Measurements from ENCODE around the gene DLG1.

DLG1 gene

DNA sequence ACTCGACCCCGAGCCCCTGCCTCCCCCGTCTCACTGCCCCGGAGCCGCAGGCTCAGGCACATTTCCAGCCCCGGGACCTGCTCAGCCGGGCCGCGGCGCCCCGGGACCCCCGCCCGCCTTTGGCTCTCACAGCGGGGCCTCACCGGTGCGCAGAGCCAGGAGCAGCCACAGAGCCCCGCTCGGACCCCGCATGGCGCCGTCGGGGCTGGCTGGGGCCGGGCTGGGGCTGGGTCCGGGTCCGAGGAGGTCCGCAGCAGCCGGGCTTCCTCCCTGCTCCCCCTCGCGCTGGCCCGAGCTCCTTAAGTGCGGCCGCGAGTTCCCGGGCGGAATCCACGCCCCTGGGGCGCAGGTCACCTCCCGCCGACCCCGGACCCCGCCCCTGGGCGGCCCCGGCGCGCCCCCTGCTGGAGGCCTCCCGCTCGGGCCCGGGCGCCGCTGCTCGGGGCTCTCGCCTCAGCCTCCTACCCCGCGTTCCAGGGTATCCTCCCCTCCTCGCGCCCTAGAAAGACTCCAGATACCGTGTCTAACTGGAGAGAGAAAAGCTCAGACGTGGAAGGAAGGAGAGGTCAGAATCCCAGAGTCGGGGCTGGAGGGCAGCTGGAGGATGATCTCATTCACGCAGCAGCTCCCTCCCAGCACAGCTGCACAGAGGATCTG is 268.8 kb downstream of the DLG1 start, which contains the start of gene MELTF:
TSS of gene MELTF (minus strand) at position 307 of the 657 bp plus-strand sequence. CDS start at position 192, 115 bp downstream.
- peak; percentile 37 for DNase-seq (ENCODE audit: low read depth)

DNA sequence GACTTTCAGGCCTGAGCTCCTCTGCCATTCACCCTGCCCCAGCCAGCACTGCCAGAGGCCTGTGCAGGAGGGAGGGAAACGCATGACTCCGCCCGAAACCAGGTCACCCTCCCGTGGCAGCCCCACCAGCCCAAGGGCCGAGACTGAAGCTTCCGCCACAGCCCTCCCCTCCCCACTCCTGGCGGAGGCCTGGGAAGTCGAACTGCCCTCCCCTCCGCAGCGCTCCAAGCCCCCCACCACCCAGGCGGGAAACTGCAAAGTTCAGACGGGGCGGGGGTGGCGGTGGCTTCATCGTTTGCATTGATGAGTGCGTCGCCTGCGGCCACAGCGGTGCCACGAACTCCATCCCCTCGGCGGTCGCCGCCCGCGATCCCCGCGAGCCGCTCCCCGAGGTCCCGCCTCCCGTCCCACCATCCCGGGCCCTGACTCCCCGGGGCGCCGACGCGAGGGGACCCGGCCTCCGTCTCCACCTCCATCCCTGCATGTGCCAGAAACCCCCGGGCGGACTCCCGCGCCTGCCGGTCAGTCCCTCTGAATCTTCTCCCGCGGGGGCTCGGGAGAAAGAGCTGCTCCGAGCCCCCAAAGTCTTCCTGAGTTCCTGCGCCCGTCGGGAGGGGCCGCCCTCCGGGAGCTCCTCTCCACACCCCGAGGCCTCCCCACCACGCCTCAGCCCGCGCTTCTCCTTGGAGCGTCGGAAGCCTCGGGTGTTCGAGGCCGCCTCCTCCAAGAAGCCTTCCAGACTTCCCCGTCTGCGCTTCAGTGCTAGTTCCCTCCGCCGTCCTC is 269.5 kb downstream of the DLG1 start:
- DNase-seq (ENCODE audit: low read depth): no peak

DNA sequence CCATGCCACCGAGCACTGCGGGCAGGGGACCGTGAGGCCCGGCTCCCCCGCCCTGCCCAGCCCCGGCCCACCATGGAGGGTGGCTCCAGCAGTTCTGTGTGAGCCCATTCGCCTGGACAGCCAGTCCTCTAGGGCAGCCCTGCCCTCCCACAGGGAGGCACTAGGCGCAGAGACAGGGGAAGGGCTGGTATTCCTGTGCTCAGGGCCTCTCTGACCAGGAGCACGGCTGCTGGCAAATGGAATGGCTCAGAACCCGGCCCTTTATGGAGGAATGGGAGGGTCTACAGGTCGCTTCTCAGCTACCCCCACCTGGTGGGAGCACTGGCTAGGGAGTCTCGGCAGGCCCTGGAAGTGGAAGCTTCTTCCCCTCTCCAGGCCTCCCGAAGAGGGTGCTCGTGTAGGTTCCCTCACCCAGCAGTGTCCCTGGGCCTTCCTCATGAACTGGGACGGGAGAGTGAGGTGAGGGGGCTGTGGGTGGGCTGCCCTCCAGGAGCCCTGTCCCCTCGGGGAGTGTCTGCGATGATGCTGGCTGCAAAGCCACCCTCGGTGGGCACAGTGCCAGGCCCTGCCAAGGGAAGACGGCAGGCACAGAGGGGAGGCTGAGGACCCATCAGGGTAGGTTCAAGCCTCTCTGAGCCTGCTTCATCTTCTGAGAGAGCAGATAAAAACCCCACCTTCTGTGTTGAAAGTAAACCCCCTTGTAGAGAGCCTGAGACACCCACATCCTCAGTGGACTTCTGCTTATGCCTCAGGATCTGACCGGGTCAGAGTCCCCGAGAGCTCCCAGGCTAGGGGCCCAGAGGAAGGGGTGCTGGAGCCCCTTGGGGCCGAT is 270.3 kb downstream of the DLG1 start:
- DNase-seq (ENCODE audit: low read depth): no peak

DNA sequence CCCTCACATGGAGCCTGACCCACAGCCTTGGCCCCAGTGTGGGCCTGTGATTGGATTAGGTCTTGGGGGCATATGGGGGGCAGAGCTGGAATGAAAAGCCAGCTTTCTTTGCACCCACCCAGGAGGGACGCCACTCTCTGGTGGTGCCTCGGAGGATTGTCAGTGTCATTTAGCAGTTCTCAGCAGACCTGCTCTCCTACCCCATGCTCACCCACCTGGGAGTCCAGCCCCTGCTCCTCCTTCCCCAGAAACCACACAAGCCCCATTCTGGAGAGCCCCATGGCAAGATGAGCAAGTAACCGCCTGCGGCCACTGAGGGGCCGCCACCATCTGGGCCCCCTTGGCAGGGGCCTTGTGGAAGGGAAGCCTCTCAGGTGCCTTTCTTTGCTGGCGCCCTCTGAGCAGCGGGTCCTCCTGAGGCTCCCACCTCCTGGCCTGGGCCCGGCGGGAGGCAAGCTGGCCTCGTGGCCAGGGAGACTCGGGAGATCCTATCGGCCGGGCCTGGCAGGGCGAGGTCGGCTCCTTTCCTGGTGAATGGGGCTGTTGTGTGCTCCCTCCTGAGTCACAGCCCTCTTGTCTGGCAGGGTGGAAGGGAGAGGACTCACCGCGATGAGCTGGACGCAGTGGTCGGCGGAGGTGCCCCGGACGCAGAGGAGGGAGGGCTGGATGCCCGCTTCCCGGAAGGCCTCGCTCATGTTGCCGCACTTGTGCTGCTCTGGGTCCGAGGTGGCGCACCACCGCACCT is 271.1 kb downstream of the DLG1 start:
- no peak for DNase-seq (ENCODE audit: low read depth)

DNA sequence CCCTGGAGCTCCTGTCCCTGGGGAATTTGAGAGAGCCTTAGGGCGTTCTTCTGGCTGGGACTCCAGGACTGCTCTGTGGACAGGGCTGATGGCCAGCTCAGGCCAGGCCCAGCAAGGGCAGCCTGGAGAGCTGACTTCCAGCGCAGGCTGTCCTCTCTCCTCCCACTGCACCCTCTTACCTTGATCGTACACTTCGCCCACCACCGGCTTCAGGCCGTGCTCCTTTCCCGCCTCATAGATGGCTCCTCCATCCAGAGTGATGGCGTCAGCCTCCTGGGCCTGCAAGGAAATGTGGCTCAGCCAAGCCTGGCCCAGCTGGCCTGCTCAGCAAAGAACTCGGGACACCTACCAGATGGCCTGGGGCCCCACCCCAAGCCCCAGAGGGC is 271.9 kb downstream of the DLG1 start:
- no peak for DNase-seq (ENCODE audit: low read depth)

DNA sequence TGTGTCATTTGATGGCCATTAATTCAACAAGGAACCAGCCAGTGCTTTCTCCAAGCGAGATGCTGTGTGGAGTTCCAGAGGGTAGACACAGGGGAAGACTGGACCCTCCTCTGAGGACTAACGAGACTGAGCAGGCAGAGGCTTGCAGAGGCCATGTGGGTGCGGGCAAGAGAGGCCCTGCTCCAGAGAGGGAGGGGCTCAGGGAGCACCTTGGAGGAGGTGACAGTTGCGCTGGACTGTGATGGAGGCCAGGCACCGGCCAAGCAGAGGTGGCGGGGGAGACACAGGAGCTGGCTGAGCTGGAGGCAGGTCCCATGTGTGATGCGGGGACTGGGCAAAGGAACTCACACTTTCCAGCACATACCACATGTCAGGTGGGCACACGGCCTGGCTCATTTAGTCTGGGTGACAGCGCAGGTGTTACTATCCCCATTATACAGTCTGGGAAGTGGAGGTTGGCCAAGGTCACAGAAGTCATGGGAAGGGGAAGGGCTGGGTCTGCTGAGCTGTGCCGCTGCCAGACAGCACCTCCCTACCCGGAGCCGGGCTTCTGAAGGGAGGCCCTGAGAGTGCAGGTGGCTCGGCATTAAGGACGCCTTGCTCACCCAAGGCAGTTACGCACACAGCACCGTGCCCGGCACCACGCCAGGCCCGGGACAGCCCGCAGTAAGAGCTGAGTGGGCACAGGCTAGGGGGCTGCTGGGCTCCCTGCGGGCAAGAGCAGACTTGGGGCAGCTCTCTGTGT is 272.5 kb downstream of the DLG1 start:
- DNase-seq (ENCODE audit: low read depth): no peak

DNA sequence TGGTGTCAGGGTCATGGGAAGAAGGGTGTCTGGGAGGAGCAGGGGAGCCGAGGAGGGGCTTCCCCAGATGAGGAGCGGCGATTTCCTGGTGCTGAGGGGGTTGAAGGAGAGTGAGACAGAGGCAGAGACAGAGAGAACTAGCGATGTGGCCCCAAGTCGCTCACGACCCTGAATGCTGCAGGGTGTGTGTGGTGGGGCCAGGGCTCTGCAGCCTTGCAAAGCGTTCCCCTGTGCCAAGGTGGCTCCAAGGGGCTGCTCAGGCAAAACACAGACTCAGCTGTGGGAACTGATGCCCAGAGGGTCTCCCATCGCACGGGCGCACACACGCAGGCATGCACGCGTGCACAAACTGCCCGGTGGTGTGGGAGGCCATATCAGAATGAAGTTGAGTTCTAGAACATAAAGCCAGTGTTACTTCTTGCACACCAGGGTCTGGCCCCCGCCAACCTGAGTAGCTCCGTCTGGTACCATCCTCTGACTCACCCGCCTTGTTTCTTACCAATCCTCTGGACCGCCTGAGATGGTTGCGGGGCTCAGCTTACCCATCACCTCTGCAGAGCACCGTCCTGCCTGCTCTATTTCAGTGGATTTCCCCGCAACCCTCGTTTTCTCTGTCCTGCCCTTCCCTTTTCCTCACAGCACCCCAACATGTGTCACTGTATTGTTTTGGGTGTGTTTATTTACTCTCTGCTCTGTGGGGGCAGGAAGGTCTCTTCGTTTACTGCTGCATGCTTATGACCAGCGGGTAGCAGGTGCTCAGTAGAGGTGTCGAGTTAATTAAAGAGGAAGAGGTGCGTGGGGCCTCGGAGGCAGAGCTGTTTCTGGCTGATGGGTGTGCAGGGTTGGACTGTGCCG is 273.3 kb downstream of the DLG1 start:
- DNase-seq (ENCODE audit: low read depth): no peak

DNA sequence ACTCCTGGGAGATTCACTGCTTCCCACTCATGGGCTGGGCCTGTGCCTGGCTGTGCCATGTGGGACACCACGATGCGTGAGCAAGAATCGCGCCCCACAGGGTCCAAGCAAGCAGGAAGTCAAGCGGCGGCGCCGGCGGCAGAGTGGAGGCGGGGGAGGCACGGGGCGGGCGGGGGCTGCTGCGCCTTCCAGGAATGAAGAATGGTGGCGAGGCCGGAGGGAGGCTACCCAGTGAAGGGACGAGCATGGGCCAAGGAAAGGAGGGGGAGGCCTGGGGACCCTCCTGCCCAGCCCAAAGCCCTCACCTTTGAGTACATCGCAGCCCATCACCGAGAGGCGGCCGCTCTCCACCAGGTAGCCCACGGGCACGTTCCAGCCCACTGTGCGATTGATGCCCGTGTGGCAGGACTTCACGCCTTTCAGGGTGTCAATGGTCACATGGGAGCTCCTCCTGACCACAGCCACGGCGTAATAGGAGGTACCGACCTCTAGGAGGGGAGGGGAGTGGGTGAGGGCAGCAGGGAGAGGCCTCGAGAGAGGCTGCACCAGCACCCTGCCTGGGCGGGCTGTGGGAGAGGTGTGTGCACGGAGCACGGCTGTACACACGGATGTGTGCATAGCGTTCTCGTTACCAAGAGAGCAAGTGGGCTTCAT is 274.3 kb downstream of the DLG1 start:
- DNase-seq (ENCODE audit: low read depth): no peak

DNA sequence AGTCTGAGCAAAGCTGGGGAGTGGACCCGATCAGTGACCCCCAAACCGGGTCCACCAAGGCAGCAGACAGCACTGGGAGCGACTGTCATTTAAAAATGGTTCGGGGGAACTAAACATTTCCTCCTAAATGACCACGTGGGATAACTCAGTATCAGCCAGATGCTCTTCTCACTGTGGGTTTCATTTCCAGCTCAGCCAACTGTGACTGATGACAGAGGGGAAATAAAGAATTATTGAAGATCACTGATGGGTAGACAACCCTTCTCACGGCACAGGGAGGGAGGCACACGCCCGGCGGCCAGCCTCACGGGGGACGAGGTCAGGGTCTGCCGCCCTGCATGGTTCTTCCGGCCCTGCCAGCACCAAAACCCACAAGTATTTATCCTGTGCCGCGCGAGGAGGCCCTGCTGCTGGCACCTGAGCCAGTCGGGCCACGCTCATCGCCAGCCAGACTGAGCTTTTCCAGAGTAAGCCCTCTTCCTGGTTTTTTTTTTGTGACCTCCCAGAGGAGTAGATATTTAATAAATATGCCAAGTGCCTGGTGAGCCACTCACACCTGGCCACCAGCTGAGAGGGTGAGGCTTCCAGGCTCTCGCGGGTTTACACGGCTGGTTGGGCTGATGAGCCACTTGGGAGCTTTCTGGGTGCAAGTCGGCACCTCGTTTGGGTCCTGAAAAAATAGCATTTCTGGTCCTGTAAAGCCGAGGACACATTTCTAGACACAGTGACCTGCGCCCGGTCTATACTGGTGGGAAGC is 275.0 kb downstream of the DLG1 start:
- no peak for DNase-seq (ENCODE audit: low read depth)

DNA sequence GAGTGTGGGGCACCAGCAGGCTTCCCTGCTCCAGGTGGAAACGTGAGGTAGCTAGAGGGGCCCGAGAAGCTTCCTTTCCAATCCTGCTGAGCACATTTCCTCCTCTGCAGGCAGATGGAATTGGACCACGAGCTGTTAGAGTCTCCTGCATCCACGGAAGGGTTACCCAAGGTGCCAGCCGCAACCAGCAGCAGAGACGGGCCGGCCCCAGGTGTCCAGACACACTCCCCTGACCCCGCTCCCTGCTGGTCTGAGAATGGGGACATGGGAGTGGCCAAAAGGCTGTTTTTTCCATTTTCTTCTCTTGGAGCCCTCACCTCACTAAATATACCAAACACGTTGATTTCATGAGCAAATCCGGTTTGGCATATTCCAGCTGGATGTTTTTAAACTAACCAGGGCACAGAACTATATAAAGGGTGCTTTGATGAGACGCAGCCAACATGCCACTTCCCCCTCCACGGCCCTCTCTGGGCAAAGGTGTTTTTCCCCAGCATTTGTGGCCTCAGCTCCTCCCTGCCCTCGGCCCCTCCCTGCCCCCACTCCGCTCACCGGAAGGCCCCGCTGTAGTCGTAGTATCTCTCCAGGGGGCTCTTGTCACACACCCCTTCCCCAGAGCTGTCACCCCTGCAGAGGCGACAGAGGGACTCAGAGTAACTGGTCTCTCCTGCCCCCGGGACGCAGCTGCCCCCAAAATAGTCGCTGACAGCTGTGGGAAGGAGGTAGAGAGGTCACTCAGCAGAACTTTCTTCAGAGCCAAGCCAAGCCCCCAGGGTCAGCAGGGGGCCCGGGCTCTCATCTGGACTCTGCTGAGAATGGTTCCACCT is 275.8 kb downstream of the DLG1 start:
- DNase-seq (ENCODE audit: low read depth): no peak

DNA sequence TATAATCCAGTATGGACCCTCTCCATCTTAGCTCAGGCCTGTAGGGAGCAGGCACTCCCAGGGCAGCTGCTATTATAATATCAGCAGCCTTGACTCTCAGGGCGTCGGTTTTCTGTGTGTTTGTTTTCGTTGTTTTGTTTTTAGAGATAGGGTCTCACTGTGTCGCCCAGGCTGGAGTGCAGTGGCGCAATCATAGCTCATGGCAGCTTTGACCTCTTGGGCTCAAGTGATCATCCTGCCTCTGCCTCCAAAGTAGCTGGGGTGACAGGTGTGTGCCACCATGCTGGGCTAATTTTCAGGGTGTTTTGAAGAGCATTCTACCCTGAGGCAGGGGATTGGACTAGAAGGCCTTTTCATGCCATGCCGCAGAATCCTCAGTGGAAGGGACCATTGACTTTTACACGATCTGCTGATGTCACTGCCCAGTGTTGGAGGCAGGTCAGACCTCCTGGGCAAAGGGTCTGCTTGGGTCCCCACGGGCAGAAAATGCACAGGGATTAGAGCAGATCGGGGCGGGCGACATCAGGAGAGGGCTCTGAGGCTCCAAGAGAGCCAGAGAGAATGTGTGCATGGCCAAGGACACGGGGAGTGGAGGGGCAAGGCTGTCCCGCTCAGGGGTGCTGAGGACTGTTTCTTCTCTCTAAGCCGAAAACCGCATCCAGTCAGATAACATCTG is 276.5 kb downstream of the DLG1 start:
- no peak for DNase-seq (ENCODE audit: low read depth)

DNA sequence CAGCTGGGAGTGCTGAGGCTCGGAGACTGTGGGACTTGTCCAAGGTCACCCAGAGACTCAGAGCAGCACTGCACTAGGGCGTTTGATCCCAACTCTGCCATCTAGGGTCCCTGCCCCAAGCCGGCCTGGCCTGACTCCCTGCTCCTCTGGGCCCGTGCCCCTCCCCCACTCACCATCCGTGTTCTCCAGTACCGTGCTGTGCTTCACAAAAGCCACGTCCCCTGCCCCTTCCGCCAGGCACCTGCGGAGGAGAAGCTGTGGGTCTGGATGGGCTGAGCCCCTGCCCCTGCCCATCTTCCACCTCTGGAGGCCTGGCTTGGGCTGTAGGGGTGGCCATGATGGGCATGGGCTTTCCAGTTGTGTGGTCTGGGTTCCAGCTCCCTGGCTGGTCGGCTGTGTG is 277.2 kb downstream of the DLG1 start:
- DNase-seq (ENCODE audit: low read depth): no peak

DNA sequence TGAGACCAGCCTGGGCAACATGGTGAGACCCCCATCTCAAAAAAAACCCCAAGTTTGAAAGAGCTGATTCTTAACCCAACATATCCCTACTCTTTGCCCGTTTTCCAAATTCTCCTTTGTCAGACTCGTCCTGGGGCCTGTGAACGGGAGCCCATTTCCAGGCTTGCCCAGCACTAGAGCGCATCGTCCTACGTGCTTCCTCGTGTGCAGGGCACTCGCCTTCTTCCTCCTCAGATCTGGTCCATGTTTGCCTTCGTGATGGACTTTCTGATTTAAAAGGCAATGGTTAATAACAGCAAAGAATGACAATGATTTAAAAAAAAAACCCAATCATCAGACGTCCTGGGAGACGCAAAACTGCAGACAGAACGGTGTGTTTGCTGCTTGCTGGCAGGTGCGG is 278.9 kb downstream of the DLG1 start:
- no peak for DNase-seq (ENCODE audit: low read depth)

DNA sequence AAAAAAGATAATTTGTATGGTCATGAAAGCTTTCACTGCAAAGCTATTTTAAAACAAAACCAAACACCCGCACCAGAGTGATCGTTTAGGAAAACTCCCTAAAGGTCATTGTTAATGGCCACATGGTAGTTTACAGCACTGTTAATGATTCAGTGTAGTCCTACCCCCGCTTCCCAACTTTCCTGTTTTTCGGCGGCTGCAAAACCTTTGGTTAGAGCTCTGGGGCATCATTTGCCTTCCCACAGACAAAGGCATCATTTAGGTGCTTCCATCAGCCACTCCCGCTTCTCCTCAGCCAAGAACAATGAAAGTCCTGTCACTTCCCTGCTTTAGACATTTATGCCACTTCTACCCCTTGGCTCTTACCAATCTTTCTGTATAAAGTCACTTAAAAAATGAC is 279.4 kb downstream of the DLG1 start:
- no peak for DNase-seq (ENCODE audit: low read depth)

DNA sequence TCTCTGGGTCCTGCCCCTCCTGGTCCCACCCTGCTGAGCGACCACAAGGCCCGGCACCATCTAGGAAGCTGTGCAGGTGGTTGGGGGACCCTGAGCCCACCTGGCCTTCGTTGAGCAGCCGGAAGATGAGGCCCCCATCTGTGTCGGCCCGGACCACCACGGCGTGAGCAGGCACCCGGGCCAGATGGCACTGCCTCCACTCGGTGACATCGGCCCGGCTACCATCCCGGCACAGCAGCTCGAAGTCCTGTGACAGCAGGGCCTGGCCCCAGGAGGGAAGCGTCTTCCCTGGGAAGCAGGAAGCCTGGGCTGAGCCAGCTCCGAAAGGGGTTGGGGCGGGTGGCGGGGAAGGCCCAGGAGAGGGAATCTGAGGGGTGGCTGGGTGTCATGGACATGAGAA is 281.4 kb downstream of the DLG1 start:
- DNase-seq (ENCODE audit: low read depth): no peak

DNA sequence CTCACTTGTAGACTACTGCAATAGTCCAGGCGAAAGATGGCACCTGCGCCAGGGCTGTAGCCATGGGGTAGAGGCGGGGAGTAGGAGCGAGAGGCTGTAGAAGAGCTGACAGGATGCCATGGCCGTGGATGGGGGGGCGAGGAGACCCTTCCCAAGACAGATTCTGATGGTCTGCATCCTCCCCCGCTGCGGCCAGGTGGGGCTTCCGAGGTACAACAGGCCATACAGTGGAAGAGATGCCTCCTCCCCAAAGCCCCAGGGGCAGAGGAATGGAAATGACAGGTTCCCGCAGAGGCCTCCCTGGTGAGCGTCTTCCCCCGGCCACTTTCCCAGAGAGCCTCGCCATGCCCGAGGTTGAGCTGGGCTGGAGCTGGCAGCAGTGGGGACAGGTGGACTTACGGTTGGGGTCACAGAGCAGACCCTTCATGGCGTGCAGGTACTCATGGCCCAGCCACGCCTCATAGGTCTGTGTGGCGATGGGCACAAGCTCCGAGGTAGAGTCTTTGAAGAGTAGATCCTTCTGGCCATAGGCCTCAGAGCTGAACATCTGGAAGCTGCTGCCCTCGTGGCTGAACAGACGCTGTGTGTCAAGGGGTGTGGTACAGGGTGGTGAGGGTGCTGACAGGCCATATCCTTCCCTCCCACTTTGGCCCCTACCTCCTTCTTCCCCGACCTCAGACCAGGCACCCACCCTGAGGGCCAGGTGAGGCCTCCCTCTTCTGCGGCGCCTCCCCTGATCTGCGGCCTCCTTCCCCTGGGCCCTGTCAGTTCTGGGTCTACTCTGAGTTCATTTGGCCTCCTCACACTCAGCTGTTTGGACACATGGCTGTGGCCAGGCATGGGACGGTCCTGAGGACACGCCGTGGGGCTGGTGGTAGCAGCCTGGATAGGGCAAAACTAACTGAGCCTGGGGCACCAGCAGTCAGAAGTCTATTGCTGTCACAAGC is 282.3 kb downstream of the DLG1 start:
- no peak for DNase-seq (ENCODE audit: low read depth)

Measured in T-helper 22 cell (primary cell).